Myocyte (in vitro differentiated cells): ENCODE measurements around the gene TMIE. TPM values are rescaled to one million over a fixed set of nuclear protein-coding genes. Genes with fewer than 3 reads are reported as not detected.

Experiments used
- DNase-seq: peaks from one replicate; pipeline ENCODE4 v3.0.0-alpha.2; 2012; ENCODE audit warnings: low read depth
- total RNA-seq: library from RNA; depleted of rRNA; stranded (reverse); fragments of >200 nt; gene quantifications from 2 replicates; pipeline ENCODE4 v1.2.3, GENCODE V29; 2014

Gene TMIE
- total RNA-seq, 1 donor from 2014 or later: 0.43 TPM

GRCh38 chr3:46706771-46707582 lies 5.8 kb downstream of the TMIE start:
- no peak for DNase-seq

GRCh38 chr3:46707601-46708011 lies 6.4 kb downstream of the TMIE start:
- DNase-seq: no peak

GRCh38 chr3:46708401-46709156 lies 7.4 kb downstream of the TMIE start:
- DNase-seq: peak; percentile 60

- DNase-seq: no peak
Measured at GRCh38 chr3:46709157-46709654, 8.0 kb downstream of the TMIE start.

- no peak for DNase-seq
Measured at GRCh38 chr3:46709721-46710120, 8.5 kb downstream of the TMIE start.

GRCh38 chr3:46710229-46710628 lies 9.0 kb downstream of the TMIE start:
- DNase-seq: no peak

GRCh38 chr3:46710671-46711295 lies 9.6 kb downstream of the TMIE start:
- DNase-seq: peak; percentile 73

GRCh38 chr3:46711305-46711704 lies 10.1 kb downstream of the TMIE start:
- DNase-seq: peak; percentile 85

GRCh38 chr3:46711760-46712159 lies 10.6 kb downstream of the TMIE start:
- no peak for DNase-seq

- no peak for DNase-seq
Measured at GRCh38 chr3:46712191-46713049, 11.2 kb downstream of the TMIE start.

- no peak for DNase-seq
Measured at GRCh38 chr3:46713050-46713897, 12.1 kb downstream of the TMIE start.

GRCh38 chr3:46713898-46714552 lies 12.8 kb downstream of the TMIE start:
- DNase-seq: no peak

- no peak for DNase-seq
Measured at GRCh38 chr3:46714728-46715506, 13.7 kb downstream of the TMIE start.

- DNase-seq: no peak
Measured at GRCh38 chr3:46715507-46716175, 14.4 kb downstream of the TMIE start.

- no peak for DNase-seq
Measured at GRCh38 chr3:46716461-46717441, 15.6 kb downstream of the TMIE start.

GRCh38 chr3:46717447-46718231 lies 16.4 kb downstream of the TMIE start, which contains the start of gene PRSS50:
Gene PRSS50, minus strand, starts transcription at chr3:46717869. Its CDS starts 45 bp downstream, at chr3:46717824.
- no peak for DNase-seq
